GM06990 (cell line): Measurements from ENCODE around the gene TERT.
"Not testable (repeated sequence)": the region's sequence is repeated elsewhere in the genome, so short reads cannot be mapped to it uniquely, and the experiment has no call there.

ENCODE experiments used
- DNase-seq: peaks from one replicate; pipeline ENCODE4 v3.0.0-alpha.2; 2011; ENCODE audit not compliant: insufficient read length; ENCODE audit errors: extremely low read depth
- H3K27me3 ChIP-seq: replicated peaks from 2 replicates; pipeline ENCODE4 v1.6.0; 2011; ENCODE audit warnings: low read length; ENCODE audit not compliant: control insufficient read depth, insufficient read depth
- H3K36me3 ChIP-seq: 2 replicates; pipeline ENCODE4 v1.5.1; 2011; ENCODE audit warnings: low read length; ENCODE audit not compliant: control insufficient read depth, insufficient read depth
- H3K4me3 ChIP-seq: replicated peaks from 2 replicates; pipeline ENCODE4 v1.5.1; 2011; ENCODE audit warnings: low read depth, mild to moderate bottlenecking, control low read depth, low read length
- TF ChIP-seq, protein P1 (sequence below): IDR thresholded peaks from 2 replicates; pipeline ENCODE4 v1.5.1; 2011; ENCODE audit warnings: low read length, control low read depth, mild to moderate bottlenecking, inconsistent platforms; ENCODE audit not compliant: insufficient read depth, poor library complexity, severe bottlenecking

The TERT gene

GRCh38 chr5:1332461-1333001 is 37.7 kb upstream of the TERT start:
- no peak for DNase-seq
- Histone ChIP-seq H3K27me3 (no peaks in the 10 kb centered on the region), H3K4me3 (no peak overlapping the region), H3K36me3 (peaks cover 60% of the 10 kb centered on the region)
- TF ChIP-seq, protein P1, sequence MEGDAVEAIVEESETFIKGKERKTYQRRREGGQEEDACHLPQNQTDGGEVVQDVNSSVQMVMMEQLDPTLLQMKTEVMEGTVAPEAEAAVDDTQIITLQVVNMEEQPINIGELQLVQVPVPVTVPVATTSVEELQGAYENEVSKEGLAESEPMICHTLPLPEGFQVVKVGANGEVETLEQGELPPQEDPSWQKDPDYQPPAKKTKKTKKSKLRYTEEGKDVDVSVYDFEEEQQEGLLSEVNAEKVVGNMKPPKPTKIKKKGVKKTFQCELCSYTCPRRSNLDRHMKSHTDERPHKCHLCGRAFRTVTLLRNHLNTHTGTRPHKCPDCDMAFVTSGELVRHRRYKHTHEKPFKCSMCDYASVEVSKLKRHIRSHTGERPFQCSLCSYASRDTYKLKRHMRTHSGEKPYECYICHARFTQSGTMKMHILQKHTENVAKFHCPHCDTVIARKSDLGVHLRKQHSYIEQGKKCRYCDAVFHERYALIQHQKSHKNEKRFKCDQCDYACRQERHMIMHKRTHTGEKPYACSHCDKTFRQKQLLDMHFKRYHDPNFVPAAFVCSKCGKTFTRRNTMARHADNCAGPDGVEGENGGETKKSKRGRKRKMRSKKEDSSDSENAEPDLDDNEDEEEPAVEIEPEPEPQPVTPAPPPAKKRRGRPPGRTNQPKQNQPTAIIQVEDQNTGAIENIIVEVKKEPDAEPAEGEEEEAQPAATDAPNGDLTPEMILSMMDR = no peak

DNA sequence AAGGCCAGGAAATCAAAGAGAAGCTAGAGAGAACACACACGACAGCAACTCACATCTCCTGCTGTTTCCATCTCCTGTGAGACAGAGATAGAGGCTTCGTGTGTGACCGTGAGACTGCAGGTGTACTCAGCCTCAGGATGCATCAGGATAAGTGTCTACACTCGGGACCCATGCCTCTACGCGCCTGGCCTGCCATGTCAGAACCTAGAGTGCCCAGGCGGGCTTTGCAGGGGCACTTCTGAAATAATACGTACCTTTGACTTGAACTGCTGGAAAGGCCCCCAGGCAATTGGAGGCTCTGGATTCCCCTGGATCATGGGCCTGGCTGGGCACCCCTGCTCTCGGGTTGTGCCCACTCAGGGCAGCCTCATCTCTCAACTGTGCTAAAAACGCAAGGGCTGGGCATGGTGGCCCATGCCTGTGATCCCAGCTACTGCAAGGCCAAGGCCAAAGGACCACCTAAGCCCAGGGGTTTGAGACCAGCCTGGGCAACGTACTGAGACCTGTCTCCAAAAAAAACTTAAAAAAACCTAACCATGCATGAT is 37.1 kb upstream of the TERT start:
- Histone ChIP-seq H3K36me3 (peaks cover 54% of the 10 kb centered on the region), H3K4me3 (no peak overlapping the region), H3K27me3 (no peaks in the 10 kb centered on the region)
- TF ChIP-seq, protein P1 = no peak
- DNase-seq = no peak

DNA sequence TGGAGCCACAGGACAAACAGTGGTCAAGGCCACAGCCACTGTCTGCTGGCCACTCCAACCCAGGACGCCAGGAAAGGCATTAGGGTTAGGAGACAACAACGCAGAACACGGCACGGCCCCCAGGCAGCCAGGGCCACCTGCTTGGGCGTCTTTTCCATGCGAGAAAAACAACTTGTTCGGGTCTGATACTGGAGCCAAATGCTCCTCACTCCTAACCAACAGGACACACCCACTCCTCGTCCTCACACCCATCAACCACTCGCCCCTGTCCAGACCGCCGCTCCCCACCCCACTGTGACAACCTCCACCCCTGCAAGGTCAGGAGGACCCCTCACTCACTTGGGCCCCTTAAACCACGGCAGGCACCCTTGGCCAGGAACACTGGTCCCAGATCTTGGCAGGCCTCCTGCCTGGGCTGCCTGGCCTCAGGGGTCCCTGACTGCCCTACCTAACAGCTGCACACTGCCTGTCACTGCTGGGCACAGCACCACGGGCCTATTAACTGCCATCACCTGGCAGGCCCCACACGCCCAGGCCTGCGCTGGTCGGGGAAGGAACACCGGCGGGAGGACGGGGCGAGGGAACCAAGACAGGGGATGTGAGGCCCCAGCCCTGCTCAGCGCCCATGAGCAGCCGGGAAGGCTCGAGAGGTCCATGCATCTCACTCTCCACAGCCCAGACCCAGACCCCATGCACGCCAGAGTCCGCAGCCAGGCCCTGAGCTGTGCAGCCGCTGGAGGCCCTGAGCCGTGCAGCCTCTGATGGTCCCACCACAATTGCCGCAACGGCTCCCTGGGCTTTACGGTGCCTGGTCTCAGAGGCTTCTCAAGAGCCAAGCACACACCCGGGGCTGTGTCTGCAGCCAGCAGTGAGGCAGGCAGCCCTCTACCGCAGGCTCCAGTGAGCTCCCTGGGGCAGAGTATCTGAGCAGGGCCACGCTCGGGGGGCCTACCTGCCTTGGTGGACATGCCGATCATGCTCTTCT is 36.3 kb upstream of the TERT start:
- DNase-seq = no peak
- H3K27me3 ChIP-seq = no peaks in the 10 kb centered on the region
- no peak overlapping the region for H3K4me3 ChIP-seq
- TF ChIP-seq, protein P1 = no peak
- H3K36me3 ChIP-seq = peaks cover 46% of the 10 kb centered on the region

DNA sequence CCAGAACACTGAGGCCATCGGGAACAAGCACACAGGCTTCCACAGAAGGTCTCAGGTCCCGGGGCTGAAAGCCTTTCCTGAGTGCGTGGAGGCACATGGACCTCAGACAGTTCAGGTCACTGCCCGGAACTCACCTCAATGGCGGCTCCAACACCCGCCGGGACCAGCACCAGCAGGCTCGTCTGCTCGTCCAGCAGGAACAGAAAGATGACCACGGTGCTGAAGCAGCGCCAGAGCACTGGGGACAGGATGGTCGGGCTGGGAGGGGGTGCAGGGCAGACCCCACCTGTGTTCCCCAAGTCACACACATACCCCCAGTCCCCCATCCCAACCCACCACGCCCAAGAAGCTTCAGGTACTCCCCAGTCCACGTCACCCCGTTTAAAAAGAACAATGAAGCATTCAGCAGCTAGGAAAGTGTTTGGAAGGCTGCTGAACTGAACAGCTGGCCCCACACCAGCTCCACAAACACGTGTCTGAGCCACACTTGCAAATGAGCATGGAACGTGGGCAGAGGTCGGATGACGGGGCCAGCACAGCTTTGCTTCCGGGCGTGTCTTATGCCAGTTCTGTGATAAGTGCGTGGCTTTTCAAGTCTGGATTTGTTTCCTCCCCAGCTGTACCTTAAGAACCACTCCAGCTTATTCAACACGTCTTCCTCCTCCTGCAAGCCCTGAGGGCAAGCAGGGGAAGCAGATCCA is 35.4 kb upstream of the TERT start:
- TF ChIP-seq, protein P1 = no peak
- H3K36me3 ChIP-seq = peaks cover 45% of the 10 kb centered on the region
- no peak for DNase-seq
- H3K4me3 ChIP-seq = no peak overlapping the region
- H3K27me3 ChIP-seq = no peaks in the 10 kb centered on the region

- H3K4me3 ChIP-seq = no peak overlapping the region
- TF ChIP-seq, protein P1 = no peak
- H3K36me3 ChIP-seq = peaks cover 46% of the 10 kb centered on the region
- no peaks in the 10 kb centered on the region for H3K27me3 ChIP-seq
- DNase-seq = no peak
These were observed 34.3 kb upstream of the TERT start for GRCh38 chr5:1329111-1329579.

- not testable (repeated sequence) for DNase-seq, H3K4me3 ChIP-seq, H3K27me3 ChIP-seq
- H3K36me3 ChIP-seq = peaks cover 44% of the 10 kb centered on the region
These were observed 33.6 kb upstream of the TERT start for GRCh38 chr5:1328237-1329110.

DNA sequence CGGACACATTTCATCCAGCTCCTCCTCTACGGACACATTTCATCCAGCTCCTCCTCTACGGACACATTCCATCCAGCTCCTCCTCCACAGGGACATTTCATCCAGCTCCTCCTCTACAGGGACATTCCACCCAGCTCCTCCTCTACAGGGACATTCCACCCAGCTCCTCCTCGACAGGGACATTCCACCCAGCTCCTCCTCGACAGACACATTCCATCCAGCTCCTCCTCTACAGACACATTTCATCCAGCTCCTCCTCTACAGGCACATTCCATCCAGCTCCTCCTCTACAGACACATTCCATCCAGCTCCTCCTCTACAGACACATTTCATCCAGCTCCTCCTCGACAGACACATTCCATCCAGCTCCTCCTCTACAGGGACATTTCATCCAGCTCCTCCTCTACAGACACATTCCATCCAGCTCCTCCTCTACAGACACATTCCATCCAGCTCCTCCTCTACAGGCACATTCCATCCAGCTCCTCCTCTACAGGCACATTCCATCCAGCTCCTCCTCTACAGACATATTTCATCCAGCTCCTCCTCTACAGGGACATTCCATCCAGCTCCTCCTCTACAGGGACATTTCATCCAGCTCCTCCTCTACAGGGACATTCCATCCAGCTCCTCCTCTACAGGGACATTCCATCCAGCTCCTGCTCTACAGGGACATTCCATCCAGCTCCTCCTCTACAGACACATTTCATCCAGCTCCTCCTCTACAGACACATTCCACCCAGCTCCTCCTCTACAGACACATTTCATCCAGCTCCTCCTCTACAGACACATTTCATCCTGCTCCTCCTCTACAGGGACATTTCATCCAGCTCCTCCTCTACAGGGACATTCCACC is 32.3 kb upstream of the TERT start:
- H3K36me3 ChIP-seq = peaks cover 48% of the 10 kb centered on the region
- DNase-seq, H3K27me3 ChIP-seq, H3K4me3 ChIP-seq: not testable (repeated sequence)
